HepG2 (cell line): Measurements from ENCODE around the gene HS6ST1. TPM values are rescaled to one million over a fixed set of nuclear protein-coding genes. Genes with fewer than 3 reads are reported as not detected.
A peak's percentile ranks its signal among the peaks of the same experiment; 100 is the strongest.

Experiments
- ATAC-seq: fragments of 200-7000 bp; cut with Tn5 transposase; 3 replicates; pipeline ENCODE4 v1.9.1; 2020; ENCODE audit warnings: mild to moderate bottlenecking, moderate library complexity
- BruUV-seq: library from RNA; stranded (reverse); fragments of 400-500 nt; replicated peaks from 2 replicates; lab custom pipeline; 2021; lab: Mats Ljungman, UMichigan
- CTCF ChIA-PET: fragments of 300-600 bp; formaldehyde crosslinking; extraction: SDS; loops from one replicate; lab custom pipeline; 2021; ENCODE audit warnings: low total read pairs, inconsistent platforms, low intra/inter-chr PET ratio; lab: Yijun Ruan, JAX
- POLR2A ChIA-PET: fragments of 350-600 bp; sonication (Branson Sonifier 250); formaldehyde crosslinking; loops from one replicate; lab custom pipeline; 2020; ENCODE audit warnings: antibody characterized with exemption, inconsistent platforms; lab: Yijun Ruan, JAX
- DNase-seq: peaks from one replicate; pipeline ENCODE4 v3.0.0-alpha.2; 2015; ENCODE audit warnings: low spot score
- FAIRE-seq: peaks from 3 replicates; lab custom pipeline; 2011; peaks lifted over from hg19 to GRCh38; lab: Jason Lieb, UNC
- H2AFZ ChIP-seq: one replicate; pipeline ENCODE4 v1.6.1; 2011; ENCODE audit warnings: low read length, inconsistent platforms
- H3K27ac ChIP-seq: fragments of 300-600 bp; 3 replicates; pipeline ENCODE4 v1.8.0; 2011; ENCODE audit warnings: mixed run types, mild to moderate bottlenecking, mixed read lengths, low read length, inconsistent platforms; ENCODE audit not compliant: insufficient read depth; ENCODE audit errors: extremely low read length
- H3K27me3 ChIP-seq, 2 experiments: fragments of 200-600 bp in 1 of 2; 2 replicates in 1 of 2; 3 replicates in 1 of 2; pipeline versions ENCODE4 v1.6.0 to v1.8.0; 2011; ENCODE audit warnings: low read length in 2 of 2, mild to moderate bottlenecking in 2 of 2, moderate library complexity in 2 of 2, inconsistent platforms in 1 of 2; ENCODE audit not compliant: insufficient read depth in 2 of 2, control insufficient read depth in 1 of 2
- H3K36me3 ChIP-seq, 2 experiments: fragments of 200-600 bp in 1 of 2; replicated peaks in 1 of 2; 2 replicates in 1 of 2; 3 replicates in 1 of 2; pipeline versions ENCODE4 v1.5.1 to v1.8.0; 2011; ENCODE audit warnings: low read length in 2 of 2, inconsistent platforms in 1 of 2; ENCODE audit not compliant: insufficient read depth in 2 of 2, control insufficient read depth in 1 of 2
- H3K4me1 ChIP-seq: 2 replicates; pipeline ENCODE4 v1.5.1; 2012; ENCODE audit warnings: low read length, inconsistent platforms; ENCODE audit not compliant: insufficient read depth
- H3K4me2 ChIP-seq: 2 replicates; pipeline ENCODE4 v1.6.0; 2011; ENCODE audit warnings: low read depth, low read length, inconsistent platforms
- H3K4me3 ChIP-seq, 3 experiments: fragments of 200-600 bp in 1 of 3; sonication (generic), shearing (Covaris generic) in 1 of 3; replicated peaks in 1 of 3; 2 replicates each; pipeline ENCODE4 v1.5.1; 2011 to 2016; ENCODE audit warnings: low read length in 3 of 3, inconsistent platforms in 2 of 3, low read depth in 2 of 3, mild to moderate bottlenecking in 2 of 3, control low read depth in 1 of 3, mixed read lengths in 1 of 3; ENCODE audit not compliant: insufficient read depth in 1 of 3
- H3K79me2 ChIP-seq: one replicate; pipeline ENCODE4 v1.6.1; 2011; ENCODE audit warnings: low read length, inconsistent platforms; ENCODE audit not compliant: insufficient read depth
- H3K9ac ChIP-seq: 2 replicates; pipeline ENCODE4 v1.6.0; 2011; ENCODE audit warnings: mild to moderate bottlenecking, low read depth, low read length, inconsistent platforms; ENCODE audit not compliant: insufficient read depth
- H3K9me3 ChIP-seq: 2 replicates; pipeline ENCODE4 v1.5.1; 2012; ENCODE audit warnings: mild to moderate bottlenecking, low read length
- H4K20me1 ChIP-seq: 2 replicates; pipeline ENCODE4 v1.6.0; 2011; ENCODE audit warnings: inconsistent platforms, mild to moderate bottlenecking, low read length, moderate library complexity; ENCODE audit not compliant: insufficient read depth
- HMG20A ChIP-seq: IDR thresholded peaks from 2 replicates; pipeline ENCODE4 v1.6.1; 2016; ENCODE audit warnings: borderline replicate concordance
- JDP2 ChIP-seq: sonication (generic); formaldehyde crosslinking; IDR thresholded peaks from 2 replicates; pipeline ENCODE4 v1.8.1; 2022; ENCODE audit warnings: missing genetic modification reagents, borderline replicate concordance
- KLF15 ChIP-seq: sonication (generic); formaldehyde crosslinking; IDR thresholded peaks from 2 replicates; pipeline ENCODE4 v1.8.1; 2023; ENCODE audit warnings: borderline replicate concordance, mild to moderate bottlenecking, inconsistent platforms, missing genetic modification reagents, mixed read lengths
- LCORL ChIP-seq, 2 experiments: fragments of 450-650 bp in 1 of 2; sonication (generic) in 1 of 2; formaldehyde crosslinking in 1 of 2; IDR thresholded peaks; 2 replicates each; pipeline versions ENCODE4 v1.5.0 to v1.6.1; 2017 to 2020; ENCODE audit warnings: antibody characterized with exemption in 1 of 2, missing genetic modification reagents in 1 of 2
- NR2F1 ChIP-seq, 2 experiments: fragments of 450-650 bp in 1 of 2; formaldehyde crosslinking in 1 of 2; IDR thresholded peaks; 2 replicates each; pipeline versions ENCODE4 v1.5.0 to v1.6.1; 2016 to 2020; ENCODE audit warnings: mild to moderate bottlenecking in 1 of 2, missing compliant biosample characterization in 1 of 2, missing genetic modification reagents in 1 of 2, moderate library complexity in 1 of 2
- WGBS: methylation state at CpG from one replicate; pipeline ENCODE4 v1.1.6; 2017; ENCODE audit warnings: low lambda C conversion rate; 5-methylcytosine and 5-hydroxymethylcytosine counted together
- in situ Hi-C: cut with HindIII; loops from 2 replicates; pipeline ENCODE4 v1.10.0; 2017; ENCODE audit warnings: low pct_unique_long_range_greater_than_20kb; ENCODE audit not compliant: extremely low pct_ligation_motif_present
- intact Hi-C: fragments of 100-400 bp; cut with micrococcal nuclease; formaldehyde crosslinking; loops from one replicate; pipeline ENCODE4 v1.10.0; 2022; ENCODE audit not compliant: unreplicated experiment
- polyA plus RNA-seq, 8 experiments: library from polyadenylated mRNA; depleted of rRNA in 3 of 8; stranded (reverse) in 7 of 8; unstranded in 1 of 8; fragments of >200 nt; fragmentation: Illumina TruSeq in 4 of 8; extraction: Trizol in 4 of 8; gene quantifications; 2 replicates each; pipeline versions ENCODE4 v1.2.1 to v1.2.3, GENCODE V29; 2011 to 2016; ENCODE audit warnings: low read depth in 4 of 8, missing spikeins in 1 of 8, mixed read lengths in 1 of 8; ENCODE audit not compliant: insufficient read depth in 1 of 8
- total RNA-seq, 5 experiments: library from RNA; depleted of rRNA; stranded (reverse); fragments of >200 nt; fragmentation: Illumina TruSeq; extraction: Trizol; gene quantifications; 2 replicates each; pipeline ENCODE4 v1.2.3, GENCODE V29; 2016; ENCODE audit warnings: low read depth in 1 of 5
- TF ChIP-seq, protein P1 (sequence below): sonication (generic); formaldehyde crosslinking; IDR thresholded peaks from 2 replicates; pipeline ENCODE4 v1.5.0; 2020; ENCODE audit warnings: mild to moderate bottlenecking, missing genetic modification reagents
- TF ChIP-seq, protein P2 (sequence below): sonication (generic); formaldehyde crosslinking; IDR thresholded peaks from one replicate; pipeline ENCODE4 v1.5.1; 2020; ENCODE audit warnings: mild to moderate bottlenecking, missing genetic modification reagents; ENCODE audit errors: not compliant biosample characterization
- TF ChIP-seq, protein P3 (sequence below): sonication (generic); formaldehyde crosslinking; IDR thresholded peaks from 2 replicates; pipeline ENCODE4 v1.5.1; 2020; ENCODE audit warnings: mild to moderate bottlenecking, missing genetic modification reagents, borderline replicate concordance

Gene HS6ST1
- total and polyA plus RNA-seq, 2 of the 13 experiments (the other 11 are each of a cell fraction or from before 2014, with no cell fraction given), result 34.5 to 84.6 TPM

DNA sequence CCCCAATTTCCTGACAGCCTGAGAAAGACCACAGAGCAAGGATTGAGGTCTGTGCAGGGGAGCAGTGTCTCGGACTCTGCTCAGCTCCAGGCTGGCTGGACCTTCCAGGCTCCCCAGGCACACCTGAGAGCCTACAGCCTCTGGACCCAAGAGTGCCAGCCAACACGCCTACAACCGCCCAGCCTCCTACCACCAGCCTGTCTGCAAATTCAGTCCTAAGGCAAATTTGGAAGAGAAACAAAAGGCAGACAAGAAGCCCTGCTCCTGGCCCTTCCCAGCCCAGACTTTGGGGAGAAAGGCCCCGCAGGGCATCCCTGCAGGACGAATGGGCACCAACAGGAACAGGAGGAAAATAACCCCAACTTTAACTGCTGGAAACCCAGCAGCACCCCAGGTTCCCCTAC is 1.9 kb downstream of the HS6ST1 start:
- peaks cover 13 to 34% of the 10 kb centered on the region in 2 experiments for H3K36me3 ChIP-seq
- H3K79me2 ChIP-seq, result peaks cover 61% of the 10 kb centered on the region
- ATAC-seq, result peak; percentile 7; the same call in 1 of the 3 replicates
- DNase-seq, result no peak
- H4K20me1 ChIP-seq, result peaks cover 60% of the 10 kb centered on the region
- CTCF ChIA-PET, result no interaction called here
- H3K4me2 ChIP-seq, result peak overlapping the region; percentile 98
- peaks cover 75% of the 10 kb centered on the region for H3K4me1 ChIP-seq
- BruUV-seq, result no TSS peak
- in situ Hi-C loops, result no loop called here
- no peaks in the 10 kb centered on the region; a peak in 1 of 5 replicates for H3K27me3 ChIP-seq
- intact Hi-C loops, result loop anchor here (1.0 kb wide), 1 partner anchor 7 kb away; no protein-coding TSS in a partner anchor
- no peak overlapping the region for H2AFZ ChIP-seq
- peak overlapping the region; percentile 82 to 97 (median 92) for H3K4me3 ChIP-seq
- peak overlapping the region; percentile 87 for H3K9ac ChIP-seq
- no peak for FAIRE-seq
- no peaks in the 10 kb centered on the region for H3K9me3 ChIP-seq
- POLR2A ChIA-PET, result interaction anchor here (0.8 to 2.7 kb wide), 7 partner anchors 8 to 226 kb away, joined by 3 to 8 read pairs (median 3); partner anchors contain the start of gene UGGT1
- peak overlapping the region; percentile 42 for H3K27ac ChIP-seq
- WGBS, result 24% methylated on average over 5 of the region's 5 CpGs
- TF ChIP-seq LCORL (IDR thresholded peaks at IDR 0.05), result no peak
- 0 out of 2 replicates have a peak, but pooled peaks have one; percentile 6 for TF ChIP-seq LCORL (CRISPR knock-in tag; IDR thresholded peaks at IDR 0.05)
- TF ChIP-seq HMG20A, result no peak
- no peak for TF ChIP-seq NR2F1 (CRISPR knock-in tag; IDR thresholded peaks at IDR 0.05)
- TF ChIP-seq, protein P1, sequence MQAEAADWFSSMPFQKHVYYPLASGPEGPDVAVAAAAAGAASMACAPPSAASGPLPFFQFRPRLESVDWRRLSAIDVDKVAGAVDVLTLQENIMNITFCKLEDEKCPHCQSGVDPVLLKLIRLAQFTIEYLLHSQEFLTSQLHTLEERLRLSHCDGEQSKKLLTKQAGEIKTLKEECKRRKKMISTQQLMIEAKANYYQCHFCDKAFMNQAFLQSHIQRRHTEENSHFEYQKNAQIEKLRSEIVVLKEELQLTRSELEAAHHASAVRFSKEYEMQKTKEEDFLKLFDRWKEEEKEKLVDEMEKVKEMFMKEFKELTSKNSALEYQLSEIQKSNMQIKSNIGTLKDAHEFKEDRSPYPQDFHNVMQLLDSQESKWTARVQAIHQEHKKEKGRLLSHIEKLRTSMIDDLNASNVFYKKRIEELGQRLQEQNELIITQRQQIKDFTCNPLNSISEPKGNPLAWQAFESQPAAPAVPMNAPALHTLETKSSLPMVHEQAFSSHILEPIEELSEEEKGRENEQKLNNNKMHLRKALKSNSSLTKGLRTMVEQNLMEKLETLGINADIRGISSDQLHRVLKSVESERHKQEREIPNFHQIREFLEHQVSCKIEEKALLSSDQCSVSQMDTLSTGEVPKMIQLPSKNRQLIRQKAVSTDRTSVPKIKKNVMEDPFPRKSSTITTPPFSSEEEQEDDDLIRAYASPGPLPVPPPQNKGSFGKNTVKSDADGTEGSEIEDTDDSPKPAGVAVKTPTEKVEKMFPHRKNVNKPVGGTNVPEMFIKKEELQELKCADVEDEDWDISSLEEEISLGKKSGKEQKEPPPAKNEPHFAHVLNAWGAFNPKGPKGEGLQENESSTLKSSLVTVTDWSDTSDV, result 0 out of 2 replicates have a peak, but pooled peaks have one; percentile 27
- TF ChIP-seq, protein P2, sequence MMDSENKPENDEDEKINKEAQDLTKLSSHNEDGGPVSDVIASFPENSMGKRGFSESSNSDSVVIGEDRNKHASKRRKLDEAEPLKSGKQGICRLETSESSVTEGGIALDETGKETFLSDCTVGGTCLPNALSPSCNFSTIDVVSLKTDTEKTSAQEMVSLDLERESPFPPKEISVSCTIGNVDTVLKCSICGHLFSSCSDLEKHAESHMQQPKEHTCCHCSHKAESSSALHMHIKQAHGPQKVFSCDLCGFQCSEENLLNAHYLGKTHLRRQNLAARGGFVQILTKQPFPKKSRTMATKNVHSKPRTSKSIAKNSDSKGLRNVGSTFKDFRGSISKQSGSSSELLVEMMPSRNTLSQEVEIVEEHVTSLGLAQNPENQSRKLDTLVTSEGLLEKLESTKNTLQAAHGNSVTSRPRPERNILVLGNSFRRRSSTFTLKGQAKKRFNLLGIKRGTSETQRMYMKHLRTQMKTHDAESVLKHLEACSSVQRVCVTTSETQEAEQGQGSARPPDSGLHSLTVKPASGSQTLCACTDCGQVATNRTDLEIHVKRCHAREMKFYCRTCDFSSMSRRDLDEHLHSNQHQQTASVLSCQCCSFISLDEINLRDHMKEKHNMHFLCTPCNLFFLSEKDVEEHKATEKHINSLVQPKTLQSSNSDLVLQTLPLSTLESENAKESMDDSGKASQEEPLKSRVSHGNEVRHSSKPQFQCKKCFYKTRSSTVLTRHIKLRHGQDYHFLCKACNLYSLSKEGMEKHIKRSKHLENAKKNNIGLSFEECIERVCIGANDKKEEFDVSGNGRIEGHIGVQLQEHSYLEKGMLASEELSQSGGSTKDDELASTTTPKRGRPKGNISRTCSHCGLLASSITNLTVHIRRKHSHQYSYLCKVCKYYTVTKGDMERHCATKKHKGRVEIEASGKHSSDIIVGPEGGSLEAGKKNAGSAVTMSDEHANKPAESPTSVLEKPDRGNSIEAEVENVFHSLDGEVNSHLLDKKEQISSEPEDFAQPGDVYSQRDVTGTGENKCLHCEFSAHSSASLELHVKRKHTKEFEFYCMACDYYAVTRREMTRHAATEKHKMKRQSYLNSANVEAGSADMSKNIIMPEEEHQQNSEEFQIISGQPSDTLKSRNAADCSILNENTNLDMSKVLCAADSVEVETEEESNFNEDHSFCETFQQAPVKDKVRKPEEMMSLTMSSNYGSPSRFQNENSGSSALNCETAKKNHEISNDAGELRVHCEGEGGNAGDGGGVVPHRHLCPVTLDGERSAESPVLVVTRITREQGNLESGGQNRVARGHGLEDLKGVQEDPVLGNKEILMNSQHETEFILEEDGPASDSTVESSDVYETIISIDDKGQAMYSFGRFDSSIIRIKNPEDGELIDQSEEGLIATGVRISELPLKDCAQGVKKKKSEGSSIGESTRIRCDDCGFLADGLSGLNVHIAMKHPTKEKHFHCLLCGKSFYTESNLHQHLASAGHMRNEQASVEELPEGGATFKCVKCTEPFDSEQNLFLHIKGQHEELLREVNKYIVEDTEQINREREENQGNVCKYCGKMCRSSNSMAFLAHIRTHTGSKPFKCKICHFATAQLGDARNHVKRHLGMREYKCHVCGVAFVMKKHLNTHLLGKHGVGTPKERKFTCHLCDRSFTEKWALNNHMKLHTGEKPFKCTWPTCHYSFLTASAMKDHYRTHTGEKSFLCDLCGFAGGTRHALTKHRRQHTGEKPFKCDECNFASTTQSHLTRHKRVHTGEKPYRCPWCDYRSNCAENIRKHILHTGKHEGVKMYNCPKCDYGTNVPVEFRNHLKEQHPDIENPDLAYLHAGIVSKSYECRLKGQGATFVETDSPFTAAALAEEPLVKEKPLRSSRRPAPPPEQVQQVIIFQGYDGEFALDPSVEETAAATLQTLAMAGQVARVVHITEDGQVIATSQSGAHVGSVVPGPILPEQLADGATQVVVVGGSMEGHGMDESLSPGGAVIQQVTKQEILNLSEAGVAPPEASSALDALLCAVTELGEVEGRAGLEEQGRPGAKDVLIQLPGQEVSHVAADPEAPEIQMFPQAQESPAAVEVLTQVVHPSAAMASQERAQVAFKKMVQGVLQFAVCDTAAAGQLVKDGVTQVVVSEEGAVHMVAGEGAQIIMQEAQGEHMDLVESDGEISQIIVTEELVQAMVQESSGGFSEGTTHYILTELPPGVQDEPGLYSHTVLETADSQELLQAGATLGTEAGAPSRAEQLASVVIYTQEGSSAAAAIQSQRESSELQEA (CRISPR knock-in tag), result peak; percentile 23
- TF ChIP-seq, protein P3, sequence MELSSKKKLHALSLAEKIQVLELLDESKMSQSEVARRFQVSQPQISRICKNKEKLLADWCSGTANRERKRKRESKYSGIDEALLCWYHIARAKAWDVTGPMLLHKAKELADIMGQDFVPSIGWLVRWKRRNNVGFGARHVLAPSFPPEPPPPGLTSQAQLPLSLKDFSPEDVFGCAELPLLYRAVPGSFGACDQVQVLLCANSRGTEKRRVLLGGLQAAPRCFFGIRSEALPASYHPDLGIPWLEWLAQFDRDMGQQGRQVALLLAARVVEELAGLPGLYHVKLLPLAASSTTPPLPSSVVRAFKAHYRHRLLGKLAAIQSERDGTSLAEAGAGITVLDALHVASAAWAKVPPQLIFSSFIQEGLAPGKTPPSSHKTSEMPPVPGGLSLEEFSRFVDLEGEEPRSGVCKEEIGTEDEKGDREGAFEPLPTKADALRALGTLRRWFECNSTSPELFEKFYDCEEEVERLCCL, result no peak
- no peak for TF ChIP-seq JDP2 (CRISPR knock-in tag)
- TF ChIP-seq KLF15 (CRISPR knock-in tag), result no peak
